Endothelial cell of umbilical vein (primary cell): ENCODE measurements around the gene OR2V1. TPM values are rescaled to one million over a fixed set of nuclear protein-coding genes. Genes with fewer than 3 reads are reported as not detected.

Experiments used
- BruUV-seq: library from RNA; stranded (reverse); fragments of 400-500 nt; replicated peaks from 2 replicates; lab custom pipeline; 2021; lab: Mats Ljungman, UMichigan
- CTCF ChIA-PET: fragments of 300-600, 350-600 bp; sonication (Branson Sonifier 250); formaldehyde crosslinking; loops from one replicate; lab custom pipeline; 2021; ENCODE audit warnings: antibody characterized with exemption, inconsistent platforms; lab: Charles Lee
- POLR2A ChIA-PET: fragments of 300-600, 350-600 bp; sonication (Branson Sonifier 250); formaldehyde crosslinking; loops from one replicate; lab custom pipeline; 2021; ENCODE audit warnings: antibody characterized with exemption, inconsistent platforms; lab: Charles Lee
- DNase-seq: peaks from one replicate; pipeline ENCODE4 v3.0.0-alpha.2; 2011; ENCODE audit warnings: low read depth, low spot score
- FAIRE-seq: peaks from 2 replicates; lab custom pipeline; 2011; peaks lifted over from hg19 to GRCh38; lab: Jason Lieb, UNC
- H2AFZ ChIP-seq: 2 replicates; pipeline ENCODE4 v1.6.0; 2012; ENCODE audit warnings: low read depth, low read length, control low read depth, inconsistent platforms
- H3K27ac ChIP-seq: 2 replicates; pipeline ENCODE4 v1.5.1; 2011; ENCODE audit warnings: low read depth, mild to moderate bottlenecking, control low read depth, low read length, moderate library complexity; ENCODE audit not compliant: insufficient read depth
- H3K27me3 ChIP-seq, 2 experiments: 2 replicates each; pipeline versions ENCODE4 v1.6.0 to v1.6.1; 2011; ENCODE audit warnings: low read length in 2 of 2, mixed read lengths in 1 of 2; ENCODE audit not compliant: control insufficient read depth in 2 of 2, insufficient read depth in 2 of 2
- H3K36me3 ChIP-seq, 2 experiments: 2 replicates in 1 of 2; 3 replicates in 1 of 2; pipeline ENCODE4 v1.5.1; 2011; ENCODE audit warnings: low read length in 2 of 2, mild to moderate bottlenecking in 1 of 2, moderate library complexity in 1 of 2; ENCODE audit not compliant: control insufficient read depth in 2 of 2, insufficient read depth in 2 of 2; ENCODE audit errors: extremely low read depth in 1 of 2
- H3K4me1 ChIP-seq: 3 replicates; pipeline ENCODE4 v1.5.1; 2011; ENCODE audit warnings: mild to moderate bottlenecking, low read length; ENCODE audit not compliant: control insufficient read depth, insufficient read depth; ENCODE audit errors: extremely low read depth
- H3K4me2 ChIP-seq: 2 replicates; pipeline ENCODE4 v1.6.1; 2011; ENCODE audit warnings: low read length, control low read depth, mixed read lengths; ENCODE audit not compliant: insufficient read depth
- H3K4me3 ChIP-seq, 3 experiments: fragments of 200-600 bp in 1 of 3; sonication (generic), shearing (Covaris generic) in 1 of 3; replicated peaks in 1 of 3; 2 replicates each; pipeline ENCODE4 v1.5.1; 2011 to 2016; ENCODE audit warnings: control low read depth in 3 of 3, low read length in 3 of 3, mild to moderate bottlenecking in 2 of 3, inconsistent platforms in 1 of 3, low read depth in 1 of 3, moderate library complexity in 1 of 3; ENCODE audit not compliant: insufficient read depth in 1 of 3
- H3K79me2 ChIP-seq: 2 replicates; pipeline ENCODE4 v1.6.0; 2012; ENCODE audit warnings: low read length, inconsistent platforms; ENCODE audit not compliant: control insufficient read depth, insufficient read depth
- H3K9ac ChIP-seq: replicated peaks from 2 replicates; pipeline ENCODE3; 2011; ENCODE audit warnings: low read length, control low read depth; ENCODE audit not compliant: insufficient read depth; ENCODE audit errors: extremely low read depth
- H3K9me1 ChIP-seq: replicated peaks from 3 replicates; pipeline ENCODE4 v1.6.0; 2011; ENCODE audit warnings: mild to moderate bottlenecking, low read length; ENCODE audit not compliant: control insufficient read depth, insufficient read depth; ENCODE audit errors: extremely low read depth
- H3K9me3 ChIP-seq: replicated peaks from 2 replicates; pipeline ENCODE4 v1.5.1; 2012; ENCODE audit warnings: low read length, inconsistent platforms; ENCODE audit not compliant: control insufficient read depth, insufficient read depth
- H4K20me1 ChIP-seq: replicated peaks from 2 replicates; pipeline ENCODE3; 2011; ENCODE audit warnings: mild to moderate bottlenecking, low read length; ENCODE audit not compliant: control insufficient read depth, insufficient read depth; ENCODE audit errors: extremely low read depth
- EZH2 ChIP-seq: IDR thresholded peaks from 2 replicates; pipeline ENCODE4 v1.6.1; 2012; ENCODE audit warnings: borderline replicate concordance, low read depth, mild to moderate bottlenecking, moderate library complexity, low read length, inconsistent platforms; ENCODE audit not compliant: severe bottlenecking
- POLR2AphosphoS5 ChIP-seq: IDR thresholded peaks from 2 replicates; pipeline ENCODE4 v1.6.1; 2012; ENCODE audit warnings: low read depth, mild to moderate bottlenecking, control low read depth, low read length, moderate library complexity; ENCODE audit not compliant: insufficient read depth
- dilution Hi-C: fragments of 300-500 bp; cut with MboI; formaldehyde crosslinking; loops from one replicate; pipeline ENCODE4 v1.15.0; 2019; ENCODE audit warnings: low sequenced_read_pairs; ENCODE audit not compliant: extremely low pct_ligation_motif_present
- intact Hi-C: fragments of 100-400 bp; cut with micrococcal nuclease; formaldehyde crosslinking; loops from one replicate; pipeline ENCODE4 v1.10.0; 2022
- polyA plus RNA-seq, 4 experiments: library from polyadenylated mRNA; depleted of rRNA in 3 of 4; stranded (reverse) in 3 of 4; unstranded in 1 of 4; fragments of >200 nt; gene quantifications; 2 replicates each; pipeline versions ENCODE4 v1.2.1 to v1.2.3, GENCODE V29; 2011 to 2012; ENCODE audit warnings: missing spikeins in 1 of 4
- total RNA-seq: library from RNA; stranded (reverse); gene quantifications from 2 replicates; pipeline ENCODE4 v1.2.3, GENCODE V29; 2021
- TF ChIP-seq, protein P1 (sequence below): IDR thresholded peaks from 2 replicates; pipeline ENCODE4 v1.6.1; 2011; ENCODE audit not compliant: insufficient read depth, insufficient read length

OR2V1 gene
- total and polyA plus RNA-seq, 2 donors (not counting 3 experiments of a cell fraction or from before 2014, with no cell fraction given): not detected

DNA sequence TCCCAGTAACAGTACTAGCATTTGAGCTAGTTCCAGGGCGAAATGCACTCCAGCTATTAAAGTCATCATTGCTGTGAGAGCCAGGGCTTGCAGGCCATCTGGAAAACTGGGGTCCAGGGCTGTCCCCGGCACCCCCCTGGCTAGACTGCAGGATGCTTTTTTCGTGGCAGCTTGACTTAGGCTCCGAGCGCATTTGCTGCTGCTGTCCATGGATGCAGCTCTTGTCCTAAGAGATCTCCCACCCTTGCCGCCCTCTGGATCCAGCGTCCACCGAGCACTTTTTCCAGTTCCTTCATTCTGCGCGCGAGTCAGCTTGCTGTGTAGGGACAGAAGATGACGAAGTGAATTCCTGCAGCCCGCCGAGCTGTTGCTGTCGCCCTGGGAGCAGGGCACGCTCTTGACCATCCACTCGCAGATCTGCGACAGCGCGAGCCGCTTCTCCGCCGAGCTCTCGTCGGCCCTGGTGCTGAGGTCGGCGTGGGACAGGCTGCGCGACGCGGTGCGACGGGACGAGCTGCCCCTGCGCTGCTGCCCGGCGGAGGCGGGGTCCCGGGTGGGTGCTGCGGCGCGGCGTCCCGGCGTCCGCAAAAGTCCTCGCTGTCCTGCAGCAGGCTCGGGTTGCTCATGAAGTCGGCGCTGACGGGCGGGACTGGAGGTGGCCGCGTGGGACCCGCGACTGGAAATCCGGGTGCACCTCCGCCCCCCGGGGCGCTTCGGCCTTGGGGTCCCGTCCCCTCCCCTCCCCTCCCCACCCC lies 30.7 kb downstream of the OR2V1 start:
- DNase-seq (peak; percentile 5), FAIRE-seq (no peak)
- Histone ChIP-seq H3K27me3 (peaks cover 8 to 17% of the 10 kb centered on the region in 2 experiments), H3K4me2 (no peak overlapping the region), H3K36me3 (no peaks in the 10 kb centered on the region), H4K20me1 (no peaks in the 10 kb centered on the region), H3K79me2 (no peaks in the 10 kb centered on the region), H3K27ac (no peak overlapping the region), H3K9me1 (no peaks in the 10 kb centered on the region), H3K4me3 (no peak overlapping the region), H3K9me3 (no peaks in the 10 kb centered on the region), H3K4me1 (no peaks in the 10 kb centered on the region), H3K9ac (no peak overlapping the region), H2AFZ (no peak overlapping the region)
- intact Hi-C loops (no loop called here), dilution Hi-C loops (no loop called here)
- ChIA-PET CTCF (interaction anchor here (0.7 to 2.0 kb wide), 7 partner anchors 9 to 316 kb away, joined by 3 to 11 read pairs (median 4); no protein-coding TSS in a partner anchor), POLR2A (no interaction called here)
- BruUV-seq: no TSS peak
- TF ChIP-seq EZH2: peak; percentile 67
- no peak for TF ChIP-seq POLR2AphosphoS5

DNA sequence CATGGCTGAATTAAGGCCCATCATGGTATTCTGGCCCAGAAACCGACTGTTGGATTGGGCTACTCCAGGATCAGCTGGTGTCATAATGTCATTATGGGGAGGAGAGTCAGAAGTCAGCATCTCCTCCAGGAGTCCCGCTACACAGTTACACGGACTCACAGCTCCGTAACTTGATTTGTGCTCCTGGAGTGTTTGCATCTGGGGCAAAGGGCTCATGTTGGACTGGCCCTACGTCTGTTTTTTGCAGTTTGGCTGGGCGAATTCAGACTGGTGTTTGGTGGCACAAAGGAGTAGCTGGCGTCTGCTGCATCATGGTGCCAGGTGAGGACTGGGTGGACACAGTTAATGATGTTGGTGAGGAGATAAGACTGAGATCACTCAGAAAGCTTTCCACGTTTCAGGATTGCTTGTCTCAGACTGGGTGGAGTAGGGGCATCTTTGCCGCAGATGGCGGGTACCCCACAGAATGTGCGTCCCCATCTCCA lies 31.3 kb downstream of the OR2V1 start:
- Histone ChIP-seq H3K9me1 (no peaks in the 10 kb centered on the region), H3K4me2 (no peak overlapping the region), H3K4me3 (no peak overlapping the region), H3K27ac (no peak overlapping the region), H3K79me2 (no peaks in the 10 kb centered on the region), H4K20me1 (no peaks in the 10 kb centered on the region), H3K36me3 (no peaks in the 10 kb centered on the region), H3K4me1 (no peaks in the 10 kb centered on the region), H3K9ac (no peak overlapping the region), H3K9me3 (no peaks in the 10 kb centered on the region), H3K27me3 (peaks cover 8 to 15% of the 10 kb centered on the region in 2 experiments), H2AFZ (no peak overlapping the region)
- no TSS peak for BruUV-seq
- intact Hi-C loops (no loop called here), dilution Hi-C loops (no loop called here)
- TF ChIP-seq, protein P1, sequence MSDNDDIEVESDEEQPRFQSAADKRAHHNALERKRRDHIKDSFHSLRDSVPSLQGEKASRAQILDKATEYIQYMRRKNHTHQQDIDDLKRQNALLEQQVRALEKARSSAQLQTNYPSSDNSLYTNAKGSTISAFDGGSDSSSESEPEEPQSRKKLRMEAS: no peak
- TF ChIP-seq EZH2: peak; percentile 40
- FAIRE-seq (no peak), DNase-seq (no peak)
- ChIA-PET POLR2A (no interaction called here), CTCF (interaction anchor here (0.7 to 2.0 kb wide), 7 partner anchors 10 to 315 kb away, joined by 3 to 11 read pairs (median 4); no protein-coding TSS in a partner anchor)
